HG03139 (cell line): Measurements from ENCODE around the gene KCNC4.

ENCODE experiments used
- ATAC-seq: cut with Tn5 transposase; IDR thresholded peaks from one replicate; pipeline ENCODE4 v1.9.1; 2021; ENCODE audit not compliant: unreplicated experiment

KCNC4 gene

GRCh38 chr1:110188035-110188618 is 22.0 kb upstream of the KCNC4 start:
- ATAC-seq, result no peak

DNA sequence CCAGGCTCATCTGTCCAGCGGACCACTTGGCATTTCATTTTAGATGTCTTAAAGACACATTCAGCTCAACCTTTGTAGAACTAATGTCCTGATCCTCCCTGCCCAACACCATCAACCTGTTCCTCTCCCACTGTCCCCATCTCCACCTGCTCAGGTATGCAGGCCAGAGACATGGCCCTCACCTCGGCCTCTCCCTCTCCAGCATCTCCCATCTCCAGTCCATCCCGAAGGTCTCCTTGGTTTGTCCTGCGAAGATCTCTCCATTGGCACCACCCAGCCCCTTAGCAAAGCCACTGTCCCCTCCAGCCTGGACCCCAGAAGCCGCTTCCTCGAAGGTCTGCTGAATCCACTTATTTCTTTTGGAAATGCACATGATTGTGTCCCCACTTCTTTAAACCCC is 20.9 kb upstream of the KCNC4 start:
- no peak for ATAC-seq

DNA sequence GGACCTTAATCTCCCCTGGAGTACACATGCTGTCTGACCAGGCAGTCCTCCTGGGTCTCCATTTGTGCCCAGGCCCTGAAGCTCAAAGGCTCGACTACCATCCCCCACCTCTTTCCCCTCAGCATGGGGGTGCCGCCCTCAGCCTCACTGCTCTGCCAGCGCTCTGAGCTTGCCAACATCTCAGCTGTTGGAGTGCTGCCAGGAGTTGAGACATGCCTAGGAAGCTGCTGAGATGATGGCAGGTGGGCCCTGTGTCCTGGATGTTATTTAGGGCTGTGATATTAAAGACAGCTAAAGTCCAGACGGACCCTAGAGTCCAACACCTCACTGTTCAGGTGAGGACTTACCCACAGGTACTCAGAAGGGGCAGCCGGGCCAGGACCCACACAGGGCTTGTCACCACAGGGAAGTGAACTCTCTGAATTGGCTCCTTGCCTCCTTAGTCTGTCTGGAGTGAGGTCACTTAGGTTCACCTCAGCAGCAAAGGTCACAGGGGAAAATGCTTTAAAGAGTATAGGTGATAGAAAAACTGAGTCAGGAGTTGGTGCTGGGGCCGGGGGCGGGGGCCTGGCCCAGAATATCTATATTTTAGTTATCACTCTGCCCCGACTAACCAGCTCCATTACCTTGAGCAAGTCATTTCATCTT is 19.7 kb upstream of the KCNC4 start:
- ATAC-seq, result no peak

DNA sequence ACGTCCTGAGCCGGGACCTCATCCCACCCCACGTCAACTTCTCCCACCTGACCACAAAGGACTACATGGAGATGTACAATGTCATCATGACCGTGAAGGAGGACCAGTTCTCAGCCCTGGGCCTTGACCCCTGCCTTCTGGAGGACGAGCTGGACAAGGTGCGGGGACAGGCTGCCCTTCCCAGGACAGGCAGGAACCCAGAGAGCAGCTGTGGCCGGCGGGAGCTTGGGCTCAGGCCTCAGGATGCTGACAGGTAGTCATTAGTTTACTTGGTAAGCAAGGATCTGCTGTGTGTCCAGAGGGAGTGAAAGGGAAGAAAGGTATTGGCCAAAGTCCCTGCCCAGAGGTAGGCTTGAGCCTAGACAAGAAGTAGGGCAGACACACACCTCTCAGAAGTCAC is 17.6 kb upstream of the KCNC4 start:
- no peak for ATAC-seq

GRCh38 chr1:110195196-110195595 is 14.9 kb upstream of the KCNC4 start:
- no peak for ATAC-seq

GRCh38 chr1:110196917-110197765 is 13.0 kb upstream of the KCNC4 start:
- no peak for ATAC-seq

GRCh38 chr1:110197905-110198629 is 12.0 kb upstream of the KCNC4 start:
- ATAC-seq, result no peak

- no peak for ATAC-seq
Observed at GRCh38 chr1:110198746-110199145, 11.4 kb upstream of the KCNC4 start.

DNA sequence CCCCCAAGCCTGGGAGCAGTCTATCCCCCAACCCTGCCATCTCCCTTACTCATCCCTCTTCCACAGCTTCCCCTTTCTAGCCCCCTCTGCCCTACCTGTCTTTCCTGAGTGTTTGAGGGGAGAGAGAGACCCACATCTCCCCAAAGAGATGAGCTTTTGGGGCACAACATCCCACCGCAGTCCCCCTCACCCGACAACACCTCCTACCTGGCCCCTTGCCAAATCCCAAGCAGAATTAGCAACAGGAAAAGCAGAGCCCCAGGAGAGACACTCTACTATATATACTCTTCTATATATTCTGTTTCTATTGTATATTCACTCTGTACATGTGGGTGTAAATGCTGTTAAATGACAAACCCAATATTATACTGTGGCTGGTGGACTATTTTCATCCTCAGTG is 9.9 kb upstream of the KCNC4 start:
- no peak for ATAC-seq

GRCh38 chr1:110200666-110201065 is 9.4 kb upstream of the KCNC4 start:
- no peak for ATAC-seq

- ATAC-seq, result no peak
Observed at GRCh38 chr1:110201157-110201825, 8.8 kb upstream of the KCNC4 start.

DNA sequence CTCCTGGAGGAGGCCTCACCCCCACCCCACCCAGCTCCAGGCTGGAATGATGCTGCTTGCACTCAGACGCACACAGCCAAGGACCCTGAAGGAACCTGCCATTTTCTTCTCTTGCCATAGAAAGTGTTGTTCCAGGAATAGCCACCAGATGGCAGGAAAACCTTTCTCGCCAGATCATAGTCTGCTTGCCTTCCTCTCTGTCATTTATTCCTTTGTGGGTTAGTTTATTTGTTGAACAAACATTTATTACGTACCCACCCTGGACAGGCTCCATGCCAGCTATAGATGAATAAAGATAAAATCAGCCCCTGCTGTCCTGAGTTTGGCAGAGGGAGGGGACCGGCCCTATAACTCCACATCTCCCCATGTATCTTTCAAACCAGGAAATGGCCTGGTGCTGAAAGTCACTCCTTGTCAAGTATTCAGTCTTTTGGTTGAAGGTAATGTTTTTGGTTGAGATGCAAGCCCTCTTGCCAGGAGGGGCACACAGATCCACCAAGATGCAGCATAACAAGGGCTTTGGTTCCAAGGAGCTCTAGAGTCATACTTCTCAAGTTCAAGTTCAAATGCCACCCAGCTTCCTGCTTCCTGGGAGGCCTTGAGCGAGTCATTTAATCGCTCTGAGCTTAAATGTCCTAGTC is 7.0 kb upstream of the KCNC4 start:
- ATAC-seq, result no peak

DNA sequence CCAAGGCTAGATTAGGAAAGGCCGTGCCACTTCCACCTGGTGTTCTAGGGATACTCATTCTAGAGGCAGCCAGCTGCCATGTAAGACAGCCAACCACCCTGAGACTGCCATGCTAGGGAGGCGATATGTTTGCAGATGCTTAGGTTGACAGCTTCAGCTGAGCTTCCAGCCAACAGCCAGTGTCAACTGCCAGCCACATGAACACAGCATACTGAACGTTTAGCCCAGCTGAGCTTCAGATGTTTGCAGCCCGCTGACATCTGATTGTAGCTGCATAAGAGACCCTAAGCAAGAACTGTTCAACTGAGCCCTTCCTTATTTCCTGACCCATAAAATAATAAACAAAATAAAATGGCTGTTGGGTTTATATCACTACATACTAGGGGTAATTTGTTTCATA is 5.0 kb upstream of the KCNC4 start:
- ATAC-seq, result no peak

DNA sequence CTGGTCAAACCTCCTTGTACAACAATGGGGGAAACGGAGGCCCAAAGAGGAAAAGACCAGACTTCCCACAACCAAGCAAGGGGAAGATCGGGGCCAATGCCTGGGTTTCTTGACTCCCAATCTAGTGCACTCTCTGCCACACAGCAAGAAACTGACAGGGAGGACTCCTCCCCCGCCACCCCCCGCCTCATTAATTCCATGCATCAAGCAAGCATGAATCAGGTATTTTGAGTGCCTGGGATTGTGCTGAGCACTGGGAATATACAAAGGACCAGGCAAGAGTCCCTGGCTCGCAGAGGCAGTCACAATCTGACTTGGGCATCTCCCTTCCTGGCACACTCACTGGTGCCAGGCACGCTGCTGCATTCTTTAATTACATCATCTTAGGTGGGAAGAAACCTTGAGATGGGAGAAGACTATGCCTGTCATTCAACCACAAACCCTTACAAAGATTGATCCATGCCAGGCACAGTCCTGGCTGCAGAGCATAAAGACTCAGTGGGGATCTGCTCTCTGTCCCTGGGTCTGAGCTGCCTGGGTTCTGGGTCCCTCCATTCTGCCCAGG is 4.4 kb upstream of the KCNC4 start:
- ATAC-seq, result no peak

DNA sequence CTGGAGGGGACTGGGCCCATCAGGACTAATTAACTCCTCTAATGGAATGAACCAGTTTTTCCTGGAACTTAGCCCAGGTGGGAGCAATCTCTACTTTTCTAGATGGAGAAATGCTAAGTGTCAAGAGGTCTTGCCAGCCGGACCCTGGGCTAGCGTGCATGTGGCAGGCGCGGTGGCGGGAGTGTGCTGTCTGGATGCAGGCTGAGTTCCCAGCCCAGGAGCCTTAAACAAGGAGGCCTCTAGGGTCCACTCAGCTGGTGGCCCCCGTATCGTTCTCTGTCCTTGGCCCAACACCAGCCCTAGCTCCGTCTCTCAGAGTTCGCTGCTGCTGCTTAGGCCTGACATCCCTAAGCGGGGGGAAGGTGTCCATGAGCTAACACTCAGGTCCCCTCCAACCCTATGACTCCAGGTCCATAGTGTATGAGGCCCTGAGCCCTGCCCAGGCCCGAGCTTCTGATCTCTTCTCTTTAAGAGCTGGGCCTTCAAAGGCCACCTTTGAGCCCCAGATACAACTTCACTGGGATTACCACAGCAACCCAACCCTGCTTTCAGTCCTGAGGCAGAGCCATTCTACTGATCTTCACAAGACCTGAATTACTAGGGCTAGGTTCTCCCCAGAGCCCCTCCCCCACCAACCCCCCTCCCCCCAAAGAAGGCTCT is 3.7 kb upstream of the KCNC4 start:
- no peak for ATAC-seq

- no peak for ATAC-seq
Observed at GRCh38 chr1:110207831-110208230, 2.3 kb upstream of the KCNC4 start.

GRCh38 chr1:110208916-110209645 is 1.0 kb upstream of the KCNC4 start:
- no peak for ATAC-seq

DNA sequence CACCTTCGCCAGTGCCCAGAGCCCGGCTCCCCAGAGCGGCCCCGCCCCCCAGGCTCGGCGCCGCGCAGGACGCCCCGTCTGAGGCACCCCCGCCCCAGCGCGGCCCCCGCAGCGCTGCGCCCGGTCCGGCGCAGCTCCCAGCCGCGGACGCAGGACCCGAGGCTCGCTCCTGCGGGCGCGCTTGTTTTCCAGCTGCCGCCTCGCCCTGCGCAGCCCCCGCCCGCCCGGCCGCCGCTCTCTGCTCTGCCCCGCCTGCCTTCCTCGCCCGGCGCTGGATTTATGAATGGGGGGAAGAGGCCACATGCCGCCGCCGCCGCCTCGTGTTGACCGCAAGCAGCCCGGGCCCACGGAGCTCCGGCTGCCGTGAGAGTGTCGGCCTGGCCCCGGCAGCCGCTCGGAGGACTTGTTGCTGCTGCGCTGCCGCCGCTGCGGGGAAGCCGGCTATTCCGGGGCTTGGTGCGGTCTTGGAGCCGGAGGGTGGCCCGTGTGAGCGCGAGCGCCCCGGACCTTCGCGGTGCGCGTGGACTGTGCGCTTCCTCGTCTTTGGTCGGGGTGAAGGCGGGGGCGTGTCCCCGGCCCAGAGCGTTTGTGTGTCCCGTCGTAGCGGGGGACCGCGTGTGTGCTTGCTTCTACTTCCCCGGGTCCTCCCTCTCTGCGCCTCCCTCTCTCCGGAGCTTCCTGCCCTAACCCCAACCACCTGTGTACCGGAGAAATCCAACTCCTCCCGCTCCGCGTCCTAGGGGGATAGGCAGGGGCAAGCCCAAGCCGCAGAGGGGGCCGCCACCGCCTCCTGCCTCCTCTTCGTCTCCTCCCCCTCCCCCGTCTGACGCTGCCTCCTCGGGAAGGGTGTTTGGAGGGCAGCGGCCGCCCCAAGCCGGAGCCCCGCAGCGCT is 736 bp downstream of the KCNC4 start:
- ATAC-seq, result peak; percentile 24
